IPS-NIHi11 (cell line): Measurements from ENCODE around the gene RNU6-9.

Experiments
- DNase-seq: peaks from one replicate; pipeline ENCODE4 v3.0.0; 2012; ENCODE audit warnings: mixed read lengths, low spot score

Gene RNU6-9

DNA sequence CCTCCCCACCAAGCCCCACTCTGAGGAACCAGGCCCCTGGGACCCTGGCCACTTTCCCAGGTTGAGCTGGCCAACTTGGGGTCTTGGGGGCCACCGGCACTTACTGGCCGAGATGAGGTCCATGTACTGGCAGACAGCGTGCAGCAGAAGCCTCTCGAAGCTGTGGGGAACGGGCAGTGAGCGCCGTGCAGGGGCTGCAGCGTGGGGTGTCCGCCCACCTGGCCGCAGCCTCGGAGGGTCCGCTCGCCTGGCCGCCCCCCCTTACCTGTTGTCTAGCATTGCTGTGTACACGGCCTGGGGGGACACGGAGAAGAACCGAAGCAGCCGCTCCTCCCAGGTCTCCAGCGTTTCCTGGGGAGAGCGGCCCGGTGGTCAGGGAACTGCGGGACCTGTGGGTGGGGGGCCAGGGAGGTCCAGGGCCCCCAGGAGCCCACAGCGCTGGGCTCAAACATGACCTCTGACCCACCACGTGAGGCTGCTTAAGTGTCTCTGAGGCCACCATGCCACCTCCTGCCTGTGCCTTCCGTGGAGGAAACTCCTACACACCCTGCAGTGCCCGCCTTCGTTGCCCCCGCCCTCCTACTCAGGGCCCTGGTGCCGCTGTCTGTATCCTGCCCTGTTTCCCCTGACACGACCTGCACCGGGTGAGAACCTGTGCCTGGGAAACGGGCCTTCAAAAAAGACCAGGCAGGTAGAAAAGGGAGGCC lies 6.2 kb downstream of the RNU6-9 start:
- no peak for DNase-seq

DNA sequence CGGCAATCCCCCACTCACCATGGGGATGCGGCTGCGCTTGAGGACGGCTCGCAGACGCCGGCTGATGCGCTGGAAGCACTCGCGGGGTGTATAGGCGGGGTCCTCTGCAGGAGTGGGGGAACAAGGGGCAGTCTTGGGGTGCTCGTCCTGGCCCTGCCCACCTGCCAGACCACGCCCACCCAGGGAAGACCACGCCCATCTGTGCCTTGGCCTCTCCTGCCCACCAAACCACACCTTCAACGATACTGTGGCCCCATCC lies 6.7 kb downstream of the RNU6-9 start:
- no peak for DNase-seq

DNA sequence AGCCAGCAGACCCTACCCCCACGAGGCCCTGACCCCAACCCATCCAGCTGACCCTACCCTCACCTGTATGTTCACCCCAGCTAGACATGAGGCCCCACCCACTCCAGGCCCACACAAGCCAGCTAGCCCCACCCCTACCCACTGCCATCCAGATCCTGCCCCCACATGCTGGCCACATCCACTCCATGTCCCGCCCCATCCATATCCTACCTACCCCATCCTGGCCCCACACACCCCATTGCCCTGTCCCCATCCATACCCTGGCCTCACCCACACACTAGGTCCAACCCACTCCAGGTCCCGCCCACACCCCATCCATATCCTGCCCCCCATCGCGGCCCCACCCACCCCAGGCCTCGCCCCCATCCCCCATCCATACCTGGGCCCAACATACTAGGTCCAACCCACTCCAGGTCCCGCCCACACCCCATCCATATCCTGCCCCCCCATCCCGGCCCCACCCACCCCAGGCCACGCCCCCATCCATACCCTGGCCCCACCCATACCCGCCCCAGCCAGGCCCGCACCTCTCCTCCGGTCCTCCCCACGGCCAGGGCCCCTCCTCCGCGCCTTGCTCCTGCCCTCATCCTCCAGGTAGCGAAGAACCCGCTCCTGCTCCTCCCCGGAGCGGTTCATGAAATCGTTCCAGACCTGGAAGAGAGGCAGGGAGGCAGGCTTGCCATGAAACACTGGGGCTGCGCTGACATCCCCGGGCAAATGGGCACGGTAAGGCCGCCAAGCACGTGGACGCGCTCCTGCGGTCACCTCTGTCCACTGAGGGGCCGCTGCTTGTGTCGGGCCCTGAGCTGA lies 7.2 kb downstream of the RNU6-9 start:
- peak; percentile 96 for DNase-seq

DNA sequence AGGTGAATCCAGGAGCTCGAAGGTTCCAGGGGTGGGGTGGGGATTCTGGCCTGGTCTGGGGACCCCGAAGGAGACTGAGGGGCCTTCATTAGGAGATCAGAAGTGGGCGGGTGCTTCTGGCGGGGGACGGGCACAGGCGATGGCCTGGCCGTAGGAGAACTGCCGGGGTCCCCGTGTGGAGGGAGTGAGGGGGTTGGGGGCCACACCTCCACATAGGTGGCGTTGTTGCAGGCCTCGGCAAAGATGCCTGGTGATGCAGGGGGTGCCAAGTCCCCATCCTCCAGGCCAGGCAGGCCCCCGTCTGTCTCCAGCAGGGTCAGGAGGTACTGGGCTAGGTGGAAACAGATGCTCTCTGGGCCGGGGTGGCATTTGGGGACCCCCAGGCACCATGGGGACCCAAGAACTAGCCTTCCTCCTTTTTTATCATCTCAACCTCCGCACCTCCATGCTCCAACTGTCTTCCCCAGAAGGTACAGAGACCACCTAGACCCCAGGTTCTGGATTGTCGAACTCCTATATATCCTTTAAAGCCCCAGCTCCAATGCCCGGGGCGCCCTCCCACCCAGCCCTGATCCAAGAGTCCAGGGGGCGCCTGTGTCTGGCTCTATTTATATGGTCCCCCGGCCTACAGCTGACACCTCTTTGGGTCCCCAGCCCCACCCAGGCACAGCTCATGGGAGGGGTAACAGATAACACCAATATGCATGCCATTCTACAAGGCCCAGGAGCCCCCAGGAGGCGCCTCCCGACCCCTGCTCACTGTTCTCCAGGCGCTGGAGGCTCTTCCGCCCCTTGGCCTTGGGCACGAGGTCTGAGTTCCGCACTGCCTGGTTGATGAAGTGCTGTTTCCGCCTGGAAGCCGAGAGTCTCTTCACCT lies 8.2 kb downstream of the RNU6-9 start:
- DNase-seq = peak; percentile 15

DNA sequence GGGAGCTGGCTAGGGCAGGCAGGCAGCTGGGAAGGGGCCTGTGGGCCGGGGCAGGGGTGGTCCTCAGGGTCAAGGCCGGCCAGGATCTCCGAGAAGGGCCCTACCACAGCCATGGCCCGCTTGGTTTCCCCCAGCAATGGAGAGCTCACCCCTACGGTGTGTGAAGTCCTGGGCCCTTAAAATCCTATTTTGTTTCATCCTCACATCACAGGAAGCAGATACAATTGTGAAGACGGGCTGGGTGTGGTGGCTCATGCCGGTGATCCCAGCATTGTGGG lies 8.7 kb downstream of the RNU6-9 start:
- no peak for DNase-seq

DNA sequence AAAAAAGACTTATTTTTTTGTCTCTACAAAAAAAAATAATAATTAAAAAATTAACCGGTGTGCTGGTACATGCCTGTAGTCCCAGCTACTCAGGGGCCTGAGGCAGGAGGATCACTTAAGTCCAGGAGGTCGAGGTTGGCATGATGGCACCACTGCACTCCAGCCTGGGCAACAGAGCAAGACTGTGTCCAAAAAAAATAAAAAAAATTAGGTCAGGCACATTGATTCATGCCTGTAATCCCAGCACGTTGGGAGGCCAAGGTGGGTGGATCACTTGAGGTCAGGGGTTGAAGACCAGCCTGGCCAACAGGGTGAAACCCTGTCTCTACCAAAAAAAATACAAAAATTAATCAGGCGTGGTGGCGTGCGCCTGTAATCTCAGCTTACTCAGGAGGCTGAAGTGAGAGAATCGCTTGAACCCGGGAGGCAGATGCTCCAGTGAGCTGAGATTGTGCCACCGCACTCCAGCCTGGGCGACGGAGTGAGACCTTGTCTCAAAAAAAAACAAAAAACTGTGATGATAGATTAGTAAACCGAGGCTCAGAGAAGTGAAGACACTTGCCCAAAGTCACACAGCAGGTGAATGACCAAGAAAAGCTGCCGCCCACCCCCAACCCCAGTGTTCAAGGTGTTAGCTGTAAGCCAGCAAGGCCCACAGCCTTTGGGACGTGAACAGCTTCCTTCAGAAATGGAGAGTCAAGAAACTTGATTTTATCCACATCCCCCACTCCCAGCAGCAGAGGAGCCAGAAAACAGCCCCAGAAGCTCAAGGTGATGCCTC lies 9.4 kb downstream of the RNU6-9 start:
- no peak for DNase-seq

DNA sequence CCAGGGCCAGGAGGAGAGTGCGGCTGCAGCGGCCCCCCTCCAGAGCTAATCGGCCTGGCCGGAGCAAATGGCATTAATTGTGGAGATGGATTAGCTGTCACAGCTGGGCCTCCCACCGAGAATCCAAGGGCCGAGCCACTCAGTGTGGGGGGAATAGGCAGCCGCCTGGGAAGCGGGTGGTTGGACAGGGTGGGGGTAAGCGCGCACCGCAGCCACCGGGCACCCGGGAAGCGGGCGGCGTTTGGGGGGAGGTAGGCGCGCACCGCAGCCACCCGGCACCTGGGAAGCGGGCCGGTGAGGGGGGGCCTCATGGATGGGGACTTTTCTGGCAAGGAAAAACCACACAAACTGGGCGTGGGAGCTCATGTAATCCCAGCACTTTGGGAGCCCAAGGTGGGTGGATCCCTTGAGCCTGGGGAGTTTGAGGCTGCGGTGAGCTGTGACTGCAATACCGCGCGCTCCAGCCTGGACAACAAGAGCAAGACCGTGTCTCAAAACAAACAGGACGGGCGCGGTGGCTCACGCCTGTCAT lies 10.0 kb downstream of the RNU6-9 start:
- peak; percentile 41 for DNase-seq

DNA sequence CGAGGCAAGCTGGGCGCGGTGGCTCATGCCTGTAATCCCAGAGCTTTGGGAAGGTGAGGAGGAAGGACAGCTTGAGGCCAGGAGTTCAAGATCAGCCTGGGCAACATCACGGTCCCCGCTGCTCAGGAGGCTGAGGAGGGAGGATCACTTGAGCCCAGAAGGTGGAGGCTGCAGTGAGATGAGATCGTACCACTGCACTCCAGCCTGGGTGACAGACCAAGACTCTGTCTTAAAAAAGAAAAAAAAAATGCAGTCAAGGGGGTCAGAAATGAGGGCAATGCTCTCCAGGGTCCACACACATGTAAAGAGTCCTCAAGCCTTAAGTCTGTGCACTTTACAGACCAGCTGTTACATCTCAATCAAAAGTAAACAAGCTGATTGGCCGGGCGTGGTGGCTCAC lies 11.3 kb downstream of the RNU6-9 start:
- DNase-seq = no peak

DNA sequence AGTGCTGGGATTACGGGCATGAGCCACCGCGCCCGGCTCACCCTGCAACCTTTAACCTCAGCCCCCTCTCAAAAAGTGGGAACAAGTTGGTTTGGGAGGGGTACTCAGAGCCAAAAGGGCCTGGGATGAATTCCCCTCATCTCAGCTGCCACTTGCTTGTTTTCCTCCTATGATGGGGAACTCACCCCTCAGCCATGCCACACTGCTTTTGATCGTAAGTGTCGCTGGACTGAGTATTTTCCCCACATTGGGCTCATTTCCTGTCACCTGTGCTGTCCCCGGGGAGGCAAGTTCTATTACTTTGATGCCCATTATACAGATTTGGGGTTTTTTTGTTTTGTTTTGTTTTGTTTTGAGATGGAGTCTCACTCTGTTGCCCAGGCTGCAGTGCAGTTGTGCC lies 13.2 kb downstream of the RNU6-9 start:
- no peak for DNase-seq

DNA sequence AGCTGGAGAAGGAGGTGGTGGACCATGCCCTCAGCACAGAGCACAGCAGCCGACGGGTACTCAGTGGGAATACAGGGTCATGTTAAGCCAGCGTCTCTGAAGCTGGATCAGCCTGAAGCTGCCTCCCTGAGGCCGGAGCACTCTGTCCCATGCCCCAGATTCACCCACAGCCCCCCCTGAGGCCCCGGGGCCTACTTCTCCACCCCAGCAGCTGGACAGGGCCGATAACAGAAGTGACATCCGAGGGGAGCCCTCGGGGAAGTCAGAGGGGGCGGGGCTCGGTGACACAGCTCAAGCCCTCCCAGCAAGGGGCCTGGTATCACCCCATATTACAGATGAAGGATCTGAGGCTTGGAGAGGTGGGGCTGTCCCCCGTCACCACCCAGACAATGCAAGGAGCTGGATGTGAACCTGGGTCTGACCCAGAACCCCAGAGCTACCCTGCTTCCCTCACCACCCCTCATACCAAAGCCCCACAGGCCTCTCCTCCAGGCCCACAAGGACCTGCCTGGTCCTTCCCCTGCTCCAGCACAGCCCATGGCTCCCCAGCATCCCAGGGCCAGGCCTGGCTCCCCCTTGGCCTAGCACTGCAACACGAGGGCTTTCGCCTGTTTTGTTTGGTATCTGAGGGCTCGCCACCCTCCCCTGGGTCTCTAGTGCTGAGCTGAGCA lies 14.0 kb downstream of the RNU6-9 start:
- peak; percentile 2 for DNase-seq

DNA sequence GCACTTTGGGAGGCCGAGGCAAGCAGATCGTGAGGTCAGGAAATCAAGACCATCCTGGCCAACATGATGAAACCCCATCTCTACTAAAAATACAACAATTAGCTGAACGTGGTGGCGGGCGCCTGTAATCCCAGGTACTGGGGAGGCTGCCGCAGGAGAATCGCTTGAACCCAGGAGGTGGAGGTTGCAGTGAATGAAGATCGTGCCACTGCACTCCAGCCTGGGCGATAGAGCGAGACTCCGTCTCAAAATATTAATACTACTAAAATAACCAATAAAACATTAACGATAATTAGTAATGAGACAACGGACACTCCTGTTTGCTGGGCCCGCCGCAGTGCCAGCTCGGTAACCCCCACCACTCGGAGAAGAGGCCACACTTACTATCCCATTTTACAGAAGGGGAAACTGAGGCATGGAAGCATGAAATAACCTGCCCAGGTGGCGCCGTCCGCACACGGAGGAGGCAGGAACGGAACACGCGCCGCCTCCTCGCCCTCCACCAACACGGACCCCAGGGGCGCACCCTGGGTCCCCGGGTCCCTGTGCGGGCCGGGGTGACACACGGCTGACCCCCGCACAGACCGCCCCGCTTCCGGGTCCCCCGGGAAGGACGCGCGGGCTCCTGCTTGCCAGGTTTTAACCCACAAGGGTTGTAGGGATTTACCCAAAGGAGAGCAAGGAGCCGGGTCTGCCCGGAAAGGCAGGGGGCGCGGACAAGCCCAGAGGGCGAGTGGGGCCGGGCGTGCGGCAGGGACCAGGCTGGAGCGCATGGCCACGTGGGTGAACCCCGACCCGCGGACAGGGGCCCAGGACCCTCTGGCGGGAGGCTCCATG lies 18.1 kb downstream of the RNU6-9 start:
- peak; percentile 40 for DNase-seq

DNA sequence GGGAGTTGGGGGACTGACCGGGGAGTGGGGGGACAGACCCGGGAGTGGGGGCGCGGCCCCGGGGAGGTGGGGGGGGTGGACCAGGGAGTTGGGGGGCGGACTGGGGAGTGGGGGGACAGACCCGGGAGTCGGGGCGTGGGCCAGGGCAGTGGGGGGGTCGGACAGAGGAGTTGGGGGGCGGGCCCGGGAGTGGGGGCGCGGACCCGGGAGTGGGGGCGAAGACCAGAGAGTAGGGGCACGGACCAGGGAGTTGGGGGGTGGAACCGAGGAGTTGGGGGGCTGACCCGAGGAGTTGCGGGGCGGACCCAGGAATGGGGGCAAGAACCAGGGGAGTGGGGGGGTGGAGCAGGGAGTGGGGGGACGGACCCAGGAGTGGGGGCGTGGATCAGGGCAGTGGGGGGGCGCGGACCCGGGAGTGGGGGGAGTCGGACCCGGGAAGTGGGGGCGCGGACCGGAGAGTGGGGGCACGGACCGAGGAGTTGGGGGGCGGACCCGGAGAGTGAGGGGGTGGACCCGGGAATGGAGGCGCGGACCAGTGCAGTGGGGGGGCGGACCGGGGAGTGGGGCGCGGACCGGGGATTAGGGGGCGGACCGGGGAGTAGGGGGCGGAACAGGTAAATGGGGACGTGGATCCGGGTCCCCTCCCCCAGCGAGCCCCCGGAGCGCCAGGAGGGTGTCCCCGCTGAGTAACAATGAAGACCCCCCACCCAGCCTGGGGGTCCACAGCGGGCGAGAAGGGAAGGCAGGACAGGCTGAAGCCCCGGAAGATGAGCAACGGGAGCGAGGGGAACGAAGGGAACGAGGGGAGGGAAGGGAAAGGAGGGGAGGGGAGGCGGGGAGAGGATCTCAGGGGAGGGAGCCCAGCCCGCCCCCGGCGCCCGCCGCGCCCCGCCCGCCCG lies 19.1 kb downstream of the RNU6-9 start:
- DNase-seq = peak; percentile 3

DNA sequence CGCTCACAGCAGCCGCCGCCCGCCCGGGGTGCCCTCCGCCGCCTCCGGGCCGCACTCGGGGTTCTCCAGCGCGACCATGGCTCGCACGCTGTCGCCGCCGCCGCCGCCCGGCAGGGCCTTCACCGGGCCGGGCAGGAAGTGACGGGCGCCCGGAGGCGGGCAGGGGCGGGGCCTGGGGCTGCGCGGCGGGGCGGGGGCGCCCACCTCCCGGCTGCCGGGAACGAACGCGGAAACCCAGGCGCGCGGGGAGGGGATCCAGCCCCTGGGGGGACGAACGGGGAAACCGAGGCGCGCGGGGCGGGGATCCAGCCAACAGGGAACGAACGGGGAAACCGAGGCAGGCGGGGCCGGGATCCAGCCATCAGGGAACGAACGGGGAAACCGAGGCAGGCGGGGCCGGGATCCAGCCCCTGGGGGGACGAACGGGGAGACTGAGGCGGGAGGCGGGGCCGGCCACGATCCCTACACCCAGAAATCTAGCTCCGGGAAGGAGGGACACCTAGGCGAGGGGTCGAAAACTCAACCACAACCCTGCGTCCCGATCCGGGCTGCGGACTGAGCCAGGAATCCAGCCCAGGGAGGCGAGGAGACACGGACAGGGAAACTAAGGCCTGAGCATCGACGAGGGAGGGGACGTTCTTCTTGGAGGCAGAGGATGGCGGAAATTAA lies 19.9 kb downstream of the RNU6-9 start, which contains the start of gene R3HDM4:
R3HDM4 (minus strand) TSS at position 140 of the 669 bp plus-strand sequence; CDS start at position 78, 62 bp downstream.
- DNase-seq = peak; percentile 94

DNA sequence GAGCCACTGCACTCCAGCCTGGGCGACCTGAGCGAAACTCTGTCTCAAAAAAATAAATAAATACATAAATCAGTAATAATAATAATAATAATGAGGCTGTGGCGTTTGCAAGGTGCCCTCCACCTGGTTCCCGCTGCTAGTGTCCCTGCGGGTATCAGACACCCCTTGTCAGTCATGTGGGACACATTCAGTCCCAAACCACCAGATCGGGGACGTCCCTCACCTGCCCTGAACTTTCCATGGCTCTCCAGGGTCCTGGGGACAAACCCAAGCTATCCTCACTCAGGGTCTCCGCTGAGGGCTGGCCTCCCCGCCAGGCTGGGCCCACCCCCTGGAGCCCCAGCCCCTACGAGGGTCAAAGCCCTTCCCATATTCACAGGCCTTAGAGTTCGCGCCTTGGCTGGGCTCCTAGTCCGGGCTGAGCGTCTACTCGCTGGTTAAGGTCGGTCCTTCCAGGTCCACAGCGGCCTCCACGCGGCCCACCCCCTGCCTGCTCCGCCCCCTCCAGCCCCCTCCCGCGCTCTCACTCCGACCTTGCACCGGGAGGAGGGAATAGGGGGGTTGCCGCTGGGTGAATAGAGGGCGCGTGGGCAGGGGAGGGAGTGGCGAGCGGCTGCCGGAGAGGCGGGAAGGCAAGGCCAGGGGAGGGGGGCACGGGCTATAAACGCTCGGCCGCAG lies 23.5 kb downstream of the RNU6-9 start:
- DNase-seq = peak; percentile 59

DNA sequence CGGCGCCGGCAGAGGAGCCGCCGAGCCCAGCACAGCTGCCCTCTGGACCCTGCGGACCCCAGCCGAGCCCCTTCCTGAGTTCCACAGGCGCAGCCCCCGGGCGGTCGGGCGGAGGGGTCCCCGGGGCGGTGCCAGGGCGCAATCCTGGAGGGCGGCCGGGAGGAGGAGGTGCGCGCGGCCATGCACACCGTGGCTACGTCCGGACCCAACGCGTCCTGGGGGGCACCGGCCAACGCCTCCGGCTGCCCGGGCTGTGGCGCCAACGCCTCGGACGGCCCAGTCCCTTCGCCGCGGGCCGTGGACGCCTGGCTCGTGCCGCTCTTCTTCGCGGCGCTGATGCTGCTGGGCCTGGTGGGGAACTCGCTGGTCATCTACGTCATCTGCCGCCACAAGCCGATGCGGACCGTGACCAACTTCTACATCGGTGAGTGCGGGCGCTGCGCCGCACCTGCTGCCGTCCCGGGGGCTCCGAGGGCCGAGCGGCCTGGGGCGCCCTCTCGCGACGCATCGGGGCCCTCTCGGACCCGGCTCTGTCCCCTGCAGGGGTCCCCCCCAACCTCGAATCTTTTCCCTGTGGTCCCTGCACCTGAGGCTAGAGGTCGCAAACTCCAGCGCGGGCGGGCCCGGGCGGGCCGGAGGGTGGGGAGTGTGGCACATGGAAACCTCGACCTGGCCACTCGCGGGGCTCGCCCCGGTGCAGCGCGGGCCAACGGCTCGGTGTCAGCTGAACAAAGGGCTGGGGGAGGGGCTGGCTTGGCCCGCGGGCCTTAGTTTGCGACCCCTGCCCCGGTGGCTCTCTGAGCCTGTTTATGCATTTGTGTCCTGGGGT lies 24.3 kb downstream of the RNU6-9 start, which contains the start of gene KISS1R:
KISS1R (plus strand) TSS at position 11 of the 829 bp plus-strand sequence; CDS start at position 181, 170 bp downstream.
- peak; percentile 82 for DNase-seq

DNA sequence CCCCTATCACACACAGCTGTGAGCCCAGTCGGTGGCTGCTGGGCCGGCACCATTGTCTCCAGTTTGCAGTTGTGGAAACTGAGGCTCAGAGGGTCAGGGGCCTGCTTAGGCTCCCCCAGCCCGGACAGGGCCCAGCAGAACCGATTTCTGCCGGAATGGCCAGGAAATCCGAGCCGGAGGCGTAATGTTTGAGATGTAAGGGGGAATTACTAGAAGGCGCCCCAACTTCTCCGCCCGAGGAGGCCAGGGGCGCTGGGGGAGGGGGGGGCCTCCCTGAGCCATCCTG lies 24.8 kb downstream of the RNU6-9 start:
- DNase-seq = no peak

DNA sequence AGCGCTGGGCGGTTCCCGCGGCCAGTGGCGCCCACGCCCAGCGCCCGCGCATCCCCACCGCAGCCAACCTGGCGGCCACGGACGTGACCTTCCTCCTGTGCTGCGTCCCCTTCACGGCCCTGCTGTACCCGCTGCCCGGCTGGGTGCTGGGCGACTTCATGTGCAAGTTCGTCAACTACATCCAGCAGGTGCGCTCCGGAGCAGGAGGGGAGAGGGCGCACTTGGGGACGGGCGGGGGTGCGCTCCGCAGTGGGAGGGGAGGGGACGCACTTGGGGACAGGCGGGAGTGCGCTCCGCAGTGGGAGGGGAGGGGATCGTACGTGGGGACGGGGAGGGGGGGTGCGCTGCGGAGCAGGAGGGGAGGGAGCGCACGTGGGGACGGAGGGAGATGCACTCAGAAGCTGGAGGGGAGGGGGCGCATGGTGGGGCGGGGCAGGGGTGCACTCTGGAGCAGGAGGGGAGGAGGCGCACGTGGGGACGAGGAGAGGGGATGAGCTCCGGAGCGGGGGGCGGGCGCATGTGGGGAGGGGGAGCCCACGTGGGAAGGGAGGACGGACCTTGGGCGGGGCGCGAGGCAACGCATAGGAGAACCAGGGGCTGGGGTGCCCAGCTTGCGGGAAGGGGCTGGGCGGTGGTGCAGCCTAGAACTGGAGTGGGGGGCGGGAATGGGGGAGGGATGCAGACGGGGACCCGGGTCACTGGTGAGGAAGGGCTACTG lies 25.4 kb downstream of the RNU6-9 start:
- DNase-seq = peak; percentile 27
